ENCODE results near the gene SLC13A4. TPM values are rescaled to one million over a fixed set of nuclear protein-coding genes. Genes with fewer than 3 reads are reported as not detected.
A peak's percentile ranks its signal among the peaks of the same experiment; 100 is the strongest.

Gene SLC13A4
- total RNA-seq, 2 donors from 2014 or later: 1.8 to 3.2 TPM

GRCh38 chr7:135647755-135648154 is 80.2 kb downstream of the SLC13A4 start:
- Histone ChIP-seq H3K27ac (ENCODE audit: low read depth, low read length) (no peak overlapping the region), H3K27me3 (ENCODE audit: control insufficient read depth, insufficient read depth, low read length, poor library complexity, severe bottlenecking) (no peaks in the 10 kb centered on the region), H3K36me3 (ENCODE audit: control insufficient read depth, insufficient read depth, low read length) (peaks cover 69% of the 10 kb centered on the region), H3K9ac (ENCODE audit: extremely low read depth, low read length, poor library complexity, severe bottlenecking) (no peak overlapping the region), H3K9me3 (ENCODE audit: control insufficient read depth, low read length) (no peaks in the 10 kb centered on the region), H3K4me3 (ENCODE audit: low read length) (no peak overlapping the region), H3K4me1 (ENCODE audit: control insufficient read depth, insufficient read depth, low read length) (no peaks in the 10 kb centered on the region)
- DNase-seq: no peak
- TF ChIP-seq, protein P1, sequence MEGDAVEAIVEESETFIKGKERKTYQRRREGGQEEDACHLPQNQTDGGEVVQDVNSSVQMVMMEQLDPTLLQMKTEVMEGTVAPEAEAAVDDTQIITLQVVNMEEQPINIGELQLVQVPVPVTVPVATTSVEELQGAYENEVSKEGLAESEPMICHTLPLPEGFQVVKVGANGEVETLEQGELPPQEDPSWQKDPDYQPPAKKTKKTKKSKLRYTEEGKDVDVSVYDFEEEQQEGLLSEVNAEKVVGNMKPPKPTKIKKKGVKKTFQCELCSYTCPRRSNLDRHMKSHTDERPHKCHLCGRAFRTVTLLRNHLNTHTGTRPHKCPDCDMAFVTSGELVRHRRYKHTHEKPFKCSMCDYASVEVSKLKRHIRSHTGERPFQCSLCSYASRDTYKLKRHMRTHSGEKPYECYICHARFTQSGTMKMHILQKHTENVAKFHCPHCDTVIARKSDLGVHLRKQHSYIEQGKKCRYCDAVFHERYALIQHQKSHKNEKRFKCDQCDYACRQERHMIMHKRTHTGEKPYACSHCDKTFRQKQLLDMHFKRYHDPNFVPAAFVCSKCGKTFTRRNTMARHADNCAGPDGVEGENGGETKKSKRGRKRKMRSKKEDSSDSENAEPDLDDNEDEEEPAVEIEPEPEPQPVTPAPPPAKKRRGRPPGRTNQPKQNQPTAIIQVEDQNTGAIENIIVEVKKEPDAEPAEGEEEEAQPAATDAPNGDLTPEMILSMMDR (conservative IDR thresholded peaks at IDR 0.05): no peak
- Mint-ChIP-seq H3K36me3 (ENCODE audit: low read depth) (peaks cover 35% of the 10 kb centered on the region), H3K9me3 (no peaks in the 10 kb centered on the region), H3K27ac (no peak overlapping the region), H3K4me3 (no peak overlapping the region), H3K4me1 (peaks cover 6% of the 10 kb centered on the region), H3K27me3 (ENCODE audit: insufficient read depth) (no peaks in the 10 kb centered on the region)
- WGBS, 2 experiments (ENCODE audit: insufficient coverage in 1 of 2, insufficient read length in 1 of 2): no CpG with 5 or more reads among the region's 1 CpG

- Histone ChIP-seq H3K9me3 (ENCODE audit: control insufficient read depth, low read length) (no peaks in the 10 kb centered on the region), H3K4me1 (ENCODE audit: control insufficient read depth, insufficient read depth, low read length) (no peaks in the 10 kb centered on the region), H3K4me3 (ENCODE audit: low read length) (no peak overlapping the region), H3K27me3 (ENCODE audit: control insufficient read depth, insufficient read depth, low read length, poor library complexity, severe bottlenecking) (no peaks in the 10 kb centered on the region), H3K36me3 (ENCODE audit: control insufficient read depth, insufficient read depth, low read length) (peaks cover 86% of the 10 kb centered on the region), H3K9ac (ENCODE audit: extremely low read depth, low read length, poor library complexity, severe bottlenecking) (no peak overlapping the region), H3K27ac (ENCODE audit: low read depth, low read length) (no peak overlapping the region)
- DNase-seq: no peak
- Mint-ChIP-seq H3K27me3 (ENCODE audit: insufficient read depth) (no peaks in the 10 kb centered on the region), H3K36me3 (ENCODE audit: low read depth) (peaks cover 50% of the 10 kb centered on the region), H3K4me1 (peaks cover under 1% of the 10 kb centered on the region), H3K4me3 (no peak overlapping the region), H3K9me3 (no peaks in the 10 kb centered on the region), H3K27ac (no peak overlapping the region)
- WGBS, 2 experiments (ENCODE audit: insufficient coverage in 1 of 2, insufficient read length in 1 of 2): 73 to 79% methylated on average over 5 to 6 of the region's 6 CpGs
- TF ChIP-seq, protein P1 (conservative IDR thresholded peaks at IDR 0.05): peak; percentile 82
Measured at GRCh38 chr7:135645296-135645904, 82.6 kb downstream of the SLC13A4 start.

GRCh38 chr7:135644729-135645128 is 83.3 kb downstream of the SLC13A4 start:
- H3K27ac ChIP-seq (ENCODE audit: low read depth, low read length): no peak overlapping the region
- no peaks in the 10 kb centered on the region for H3K4me1 Mint-ChIP-seq
- H3K36me3 ChIP-seq (ENCODE audit: control insufficient read depth, insufficient read depth, low read length): peaks cover 93% of the 10 kb centered on the region
- no peak overlapping the region for H3K4me3 Mint-ChIP-seq
- H3K4me1 ChIP-seq (ENCODE audit: control insufficient read depth, insufficient read depth, low read length): no peaks in the 10 kb centered on the region
- DNase-seq: no peak
- no peak overlapping the region for H3K9ac ChIP-seq (ENCODE audit: extremely low read depth, low read length, poor library complexity, severe bottlenecking)
- no peaks in the 10 kb centered on the region for H3K27me3 ChIP-seq (ENCODE audit: control insufficient read depth, insufficient read depth, low read length, poor library complexity, severe bottlenecking)
- no peaks in the 10 kb centered on the region for H3K9me3 Mint-ChIP-seq
- TF ChIP-seq, protein P1 (conservative IDR thresholded peaks at IDR 0.05): no peak
- WGBS, 2 experiments (ENCODE audit: insufficient coverage in 1 of 2, insufficient read length in 1 of 2): 93 to 95% methylated on average over 2 to 3 of the region's 3 CpGs
- no peak overlapping the region for H3K27ac Mint-ChIP-seq
- no peaks in the 10 kb centered on the region for H3K9me3 ChIP-seq (ENCODE audit: control insufficient read depth, low read length)
- no peaks in the 10 kb centered on the region for H3K27me3 Mint-ChIP-seq (ENCODE audit: insufficient read depth)
- H3K36me3 Mint-ChIP-seq (ENCODE audit: low read depth): peaks cover 55% of the 10 kb centered on the region
- H3K4me3 ChIP-seq (ENCODE audit: low read length): no peak overlapping the region
